ENCODE measurements around the gene CRIP3. TPM values are rescaled to one million over a fixed set of nuclear protein-coding genes. Genes with fewer than 3 reads are reported as not detected.

CRIP3 gene
- total and polyA plus RNA-seq, 2 of the 8 experiments (the other 6 are each of a cell fraction or from before 2014, with no cell fraction given): 34.0 to 46.3 TPM

GRCh38 chr6:43318011-43318410 is 9.4 kb upstream of the CRIP3 start:
- no peaks in the 10 kb centered on the region for H3K79me2 ChIP-seq (ENCODE audit: control insufficient read depth in 1 of 2, insufficient read depth in 2 of 2, low read length in 2 of 2)
- no peaks in the 10 kb centered on the region for H4K20me1 ChIP-seq (replicated peaks in 1 of 2; ENCODE audit: control insufficient read depth in 1 of 2, insufficient read depth in 2 of 2, low read length in 2 of 2)
- no peak overlapping the region for H4K5ac ChIP-seq (ENCODE audit: insufficient read length, low read depth, low read length)
- no peaks in the 10 kb centered on the region for H3K79me1 ChIP-seq (ENCODE audit: low read depth, low read length)
- H3K4me2 ChIP-seq (ENCODE audit: insufficient read depth in 1 of 2, low read depth in 2 of 2, low read length in 2 of 2): no peak overlapping the region
- H2BK20ac ChIP-seq (ENCODE audit: low read length): no peak overlapping the region
- no peak overlapping the region for H3K27ac ChIP-seq (ENCODE audit: low read depth, low read length)
- H4K8ac ChIP-seq (ENCODE audit: extremely low read depth, insufficient read depth, low read length): no peak overlapping the region
- POLR2A ChIA-PET (ENCODE audit: partially characterized antibody): interaction anchor here (1.0 to 1.3 kb wide), 2 partner anchors 10 to 41 kb away, joined by 3 to 4 read pairs; partner anchors contain the start of gene CRIP3
- H2AK5ac ChIP-seq (ENCODE audit: low read depth, low read length): no peak overlapping the region
- no peak overlapping the region for H3K56ac ChIP-seq (replicated peaks; ENCODE audit: insufficient read length, low read depth, low read length)
- no peak overlapping the region for H4K91ac ChIP-seq (replicated peaks; ENCODE audit: insufficient read length, low read length)
- DNase-seq (ENCODE audit: low read depth in 1 of 2, low spot score in 2 of 2) (no peak), FAIRE-seq (no peak)
- no peaks in the 10 kb centered on the region for H3K27me3 ChIP-seq (replicated peaks in 1 of 4; ENCODE audit: control insufficient read depth in 3 of 4, extremely low read depth in 1 of 4, insufficient read depth in 3 of 4, low read length in 3 of 4)
- CTCF ChIA-PET (ENCODE audit: partially characterized antibody): interaction anchor here (1.1 to 2.2 kb wide), 5 partner anchors 10 to 54 kb away, joined by 3 to 9 read pairs (median 6); partner anchors contain the start of gene CRIP3
- no peaks in the 10 kb centered on the region; the same call in 1 of the 2 replicates for H3K23me2 ChIP-seq (ENCODE audit: low read depth, low read length)
- no peak overlapping the region for H3K23ac ChIP-seq (ENCODE audit: insufficient read length)
- H3K9ac ChIP-seq (replicated peaks in 1 of 4; ENCODE audit: extremely low read depth in 1 of 4, low read depth in 3 of 4, low read length in 3 of 4): no peak overlapping the region
- no peak overlapping the region for H2BK5ac ChIP-seq (ENCODE audit: low read depth, low read length)
- no peak overlapping the region for H3K18ac ChIP-seq (ENCODE audit: extremely low read depth, low read length)
- no peak overlapping the region for H3K14ac ChIP-seq (ENCODE audit: insufficient read length)
- H3K36me3 ChIP-seq (ENCODE audit: control insufficient read depth in 2 of 4, insufficient read depth in 4 of 4, low read length in 3 of 4): no peaks in the 10 kb centered on the region
- no peak overlapping the region for H2BK15ac ChIP-seq (ENCODE audit: low read length)
- no peak overlapping the region for H2AFZ ChIP-seq (ENCODE audit: low read length)
- no peaks in the 10 kb centered on the region for H3K9me3 ChIP-seq (ENCODE audit: insufficient read depth in 2 of 2, low read depth in 1 of 2, low read length in 1 of 2)
- no peak overlapping the region for H2BK12ac ChIP-seq (ENCODE audit: low read depth, low read length)
- H2BK120ac ChIP-seq (replicated peaks; ENCODE audit: low read depth, low read length): no peak overlapping the region
- 93% methylated on average over 2 of the region's 2 CpGs; no CpG with 5 or more reads in 1 of the 2 experiments for WGBS, 2 experiments (ENCODE audit: extremely low coverage in 1 of 2, insufficient coverage in 1 of 2, insufficient read length in 1 of 2, insufficient replicate concordance in 2 of 2, low coverage in 1 of 2, low lambda C conversion rate in 2 of 2, missing lambda C conversion rate in 1 of 2)
- H3K4me3 ChIP-seq (ENCODE audit: extremely low read depth in 1 of 4, insufficient read depth in 2 of 4, low read depth in 3 of 4, low read length in 4 of 4): no peak overlapping the region
- peaks cover 0 to 3% (median 0%) of the 10 kb centered on the region in 4 experiments; a peak in 3 of 7 replicates for H3K4me1 ChIP-seq (replicated peaks in 1 of 4; ENCODE audit: control insufficient read depth in 3 of 4, insufficient read depth in 4 of 4, low read length in 3 of 4)
- no peak overlapping the region for H3K4ac ChIP-seq (replicated peaks; ENCODE audit: insufficient read length, low read depth, low read length)
- TF ChIP-seq HDAC6 (IDR thresholded peaks at IDR 0.05; ENCODE audit: low read depth, low read length) (no peak), BCL11A (IDR thresholded peaks at IDR 0.05; ENCODE audit: low read depth in 2 of 2, low read length in 2 of 2) (no peak), TCF12 (IDR thresholded peaks at IDR 0.05; ENCODE audit: low read depth, low read length) (no peak), EP300 (IDR thresholded peaks at IDR 0.05; ENCODE audit: borderline replicate concordance in 1 of 2, low read depth in 2 of 2, low read length in 2 of 2) (no peak), POU5F1 (IDR thresholded peaks at IDR 0.05; ENCODE audit: low read depth, low read length) (no peak), NRF1 (IDR thresholded peaks at IDR 0.05; ENCODE audit: low read depth, low read length) (no peak), BACH1 (IDR thresholded peaks at IDR 0.05; ENCODE audit: low read length) (no peak), RBBP5 (IDR thresholded peaks at IDR 0.05; ENCODE audit: borderline replicate concordance, low read depth, low read length) (no peak), FOSL1 (IDR thresholded peaks at IDR 0.05; ENCODE audit: insufficient read depth, low read depth, low read length) (no peak), TBP (IDR thresholded peaks at IDR 0.05; ENCODE audit: low read depth, low read length) (no peak), RAD21 (IDR thresholded peaks at IDR 0.05 in 1 of 2, conservative IDR thresholded peaks at IDR 0.05 in 1 of 2; ENCODE audit: low read depth in 2 of 2, low read length in 2 of 2) (no peak), KDM5A (IDR thresholded peaks at IDR 0.05; ENCODE audit: low read length) (no peak)
- TF ChIP-seq, protein P1, sequence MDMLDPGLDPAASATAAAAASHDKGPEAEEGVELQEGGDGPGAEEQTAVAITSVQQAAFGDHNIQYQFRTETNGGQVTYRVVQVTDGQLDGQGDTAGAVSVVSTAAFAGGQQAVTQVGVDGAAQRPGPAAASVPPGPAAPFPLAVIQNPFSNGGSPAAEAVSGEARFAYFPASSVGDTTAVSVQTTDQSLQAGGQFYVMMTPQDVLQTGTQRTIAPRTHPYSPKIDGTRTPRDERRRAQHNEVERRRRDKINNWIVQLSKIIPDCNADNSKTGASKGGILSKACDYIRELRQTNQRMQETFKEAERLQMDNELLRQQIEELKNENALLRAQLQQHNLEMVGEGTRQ (IDR thresholded peaks at IDR 0.05; ENCODE audit: low read length): no peak
